GM12878 (cell line): ENCODE measurements around the gene SFT2D3. TPM values are rescaled to one million over a fixed set of nuclear protein-coding genes. Genes with fewer than 3 reads are reported as not detected.

Source experiments
- BCL3 ChIP-seq: IDR thresholded peaks from 2 replicates; pipeline ENCODE4 v1.6.1; 2011; ENCODE audit warnings: borderline replicate concordance, low read depth, mild to moderate bottlenecking, moderate library complexity, low read length; ENCODE audit not compliant: insufficient read depth, poor library complexity, severe bottlenecking
- CREB1 ChIP-seq: IDR thresholded peaks from 2 replicates; pipeline ENCODE4 v1.6.1; 2012; ENCODE audit warnings: low read depth, mild to moderate bottlenecking, inconsistent platforms
- EGR1 ChIP-seq, 2 experiments: IDR thresholded peaks; 1 replicate in 1 of 2; 2 replicates in 1 of 2; pipeline ENCODE4 v1.6.1; 2011 to 2012; ENCODE audit warnings: low read depth in 2 of 2, low read length in 2 of 2, borderline replicate concordance in 1 of 2, mild to moderate bottlenecking in 1 of 2, moderate library complexity in 1 of 2
- FOXM1 ChIP-seq: IDR thresholded peaks from 2 replicates; pipeline ENCODE4 v1.6.1; 2012; ENCODE audit warnings: low read depth, mild to moderate bottlenecking, inconsistent platforms, low read length, moderate library complexity
- JUNB ChIP-seq: IDR thresholded peaks from 2 replicates; pipeline ENCODE4 v1.6.1; 2016; ENCODE audit warnings: antibody characterized with exemption, mild to moderate bottlenecking
- MEF2A ChIP-seq: IDR thresholded peaks from 2 replicates; pipeline ENCODE4 v1.6.1; 2011; ENCODE audit warnings: low read depth, mild to moderate bottlenecking, low read length, moderate library complexity; ENCODE audit not compliant: insufficient read depth
- MYC ChIP-seq: IDR thresholded peaks from 2 replicates; pipeline ENCODE4 v1.6.1; 2011; ENCODE audit warnings: mild to moderate bottlenecking, low read length, moderate library complexity, inconsistent platforms; ENCODE audit not compliant: insufficient read depth, insufficient replicate concordance, insufficient read length, severe bottlenecking
- NFYA ChIP-seq: IDR thresholded peaks from 2 replicates; pipeline ENCODE4 v1.6.1; 2011; ENCODE audit warnings: low read depth, mild to moderate bottlenecking, low read length, improper control_type of control experiment, borderline replicate concordance
- POLR2AphosphoS2 ChIP-seq: IDR thresholded peaks from 2 replicates; pipeline ENCODE4 v1.6.1; 2011; ENCODE audit warnings: low read depth, mild to moderate bottlenecking, low read length, improper control_type of control experiment, moderate library complexity
- SIX5 ChIP-seq: IDR thresholded peaks from 2 replicates; pipeline ENCODE4 v1.6.1; 2011; ENCODE audit warnings: mild to moderate bottlenecking, low read depth, low read length, moderate library complexity; ENCODE audit not compliant: severe bottlenecking
- SP1 ChIP-seq: IDR thresholded peaks from one replicate; pipeline ENCODE4 v1.6.1; 2011; ENCODE audit warnings: low read depth, low read length
- SPI1 ChIP-seq: IDR thresholded peaks from 2 replicates; pipeline ENCODE4 v1.6.1; 2011; ENCODE audit warnings: low read depth, mild to moderate bottlenecking, low read length, moderate library complexity, borderline replicate concordance; ENCODE audit not compliant: insufficient read depth
- TAF1 ChIP-seq: IDR thresholded peaks from 2 replicates; pipeline ENCODE4 v1.6.1; 2011; ENCODE audit warnings: mild to moderate bottlenecking, low read depth, low read length, borderline replicate concordance
- ZNF384 ChIP-seq: IDR thresholded peaks from 2 replicates; pipeline ENCODE4 v1.6.1; 2012; ENCODE audit warnings: low read depth, mild to moderate bottlenecking, low read length, improper control_type of control experiment, borderline replicate concordance
- ZNF687 ChIP-seq: fragments of 450-650 bp; IDR thresholded peaks from 2 replicates; pipeline ENCODE4 v1.6.1; 2017; ENCODE audit warnings: mild to moderate bottlenecking, moderate library complexity
- polyA plus RNA-seq, 11 experiments: library from polyadenylated mRNA; depleted of rRNA in 4 of 11; unstranded in 6 of 11; stranded (reverse) in 5 of 11; fragments of >200 nt; fragmentation: Nextera tagmentation in 4 of 11; fragmentation: Illumina TruSeq in 1 of 11; extraction: Ambion mirVana in 4 of 11; extraction: Trizol in 1 of 11; gene quantifications; 1 replicate in 1 of 11; 2 replicates in 10 of 11; pipeline versions ENCODE4 v1.2.1 to v1.2.3, GENCODE V29; 2011 to 2016; ENCODE audit warnings: inconsistent platforms in 2 of 11, missing spikeins in 2 of 11, low read depth in 1 of 11
- total RNA-seq, 4 experiments: library from RNA; depleted of rRNA in 3 of 4; stranded (reverse); fragments of >200 nt in 3 of 4; fragmentation: Illumina TruSeq in 1 of 4; extraction: Trizol in 1 of 4; gene quantifications; 2 replicates each; pipeline versions ENCODE4 v1.2.1 to v1.2.3, GENCODE V29; 2013 to 2021
- TF ChIP-seq, protein P1 (sequence below): fragments of 450-650 bp; formaldehyde crosslinking; IDR thresholded peaks from 2 replicates; pipeline ENCODE4 v1.4.0; 2022; ENCODE audit warnings: mild to moderate bottlenecking, moderate library complexity
- TF ChIP-seq, protein P2 (sequence below): fragments of 450-650 bp; IDR thresholded peaks from 2 replicates; pipeline ENCODE4 v1.6.1; 2016; ENCODE audit warnings: mild to moderate bottlenecking

SFT2D3 gene
- total and polyA plus RNA-seq, 10 of the 15 experiments (the other 5 are each of a cell fraction or from before 2014, with no cell fraction given) = 4.2 to 8.4 (median 6.6) TPM; not detected in 4

DNA sequence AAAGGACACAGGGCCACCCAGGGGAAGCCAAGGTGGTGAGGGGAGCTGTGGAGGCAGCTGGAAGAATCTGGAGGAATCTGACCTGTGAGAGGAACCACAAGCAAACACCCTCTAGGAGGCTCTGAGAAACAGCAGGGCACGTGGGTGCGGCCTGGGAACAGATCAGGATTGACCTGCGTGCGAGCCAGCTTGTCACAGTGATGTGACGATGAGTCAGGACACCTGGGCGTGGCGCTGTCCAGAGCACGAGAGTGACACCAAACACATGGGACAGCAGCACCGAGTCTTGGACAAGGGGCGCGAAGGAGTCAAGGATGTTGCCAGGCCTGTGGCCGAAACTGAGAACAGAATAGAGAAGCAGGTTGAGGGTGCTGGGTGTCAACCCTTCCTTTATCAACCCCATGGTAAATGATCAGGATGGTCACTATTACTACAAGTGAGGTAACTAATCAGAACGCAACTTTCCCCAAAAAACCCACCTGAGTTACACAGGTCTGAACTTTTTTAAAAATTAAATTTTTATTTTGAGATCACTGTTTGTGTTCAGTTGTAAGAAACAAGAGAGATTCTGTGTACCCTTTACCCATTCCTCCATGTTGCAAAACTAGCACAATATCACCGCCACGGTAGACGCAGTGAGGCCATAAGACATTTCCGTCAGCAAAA is 637 bp upstream of the SFT2D3 start (continued):
- TF ChIP-seq SIX5 = no peak
- TF ChIP-seq, protein P1, sequence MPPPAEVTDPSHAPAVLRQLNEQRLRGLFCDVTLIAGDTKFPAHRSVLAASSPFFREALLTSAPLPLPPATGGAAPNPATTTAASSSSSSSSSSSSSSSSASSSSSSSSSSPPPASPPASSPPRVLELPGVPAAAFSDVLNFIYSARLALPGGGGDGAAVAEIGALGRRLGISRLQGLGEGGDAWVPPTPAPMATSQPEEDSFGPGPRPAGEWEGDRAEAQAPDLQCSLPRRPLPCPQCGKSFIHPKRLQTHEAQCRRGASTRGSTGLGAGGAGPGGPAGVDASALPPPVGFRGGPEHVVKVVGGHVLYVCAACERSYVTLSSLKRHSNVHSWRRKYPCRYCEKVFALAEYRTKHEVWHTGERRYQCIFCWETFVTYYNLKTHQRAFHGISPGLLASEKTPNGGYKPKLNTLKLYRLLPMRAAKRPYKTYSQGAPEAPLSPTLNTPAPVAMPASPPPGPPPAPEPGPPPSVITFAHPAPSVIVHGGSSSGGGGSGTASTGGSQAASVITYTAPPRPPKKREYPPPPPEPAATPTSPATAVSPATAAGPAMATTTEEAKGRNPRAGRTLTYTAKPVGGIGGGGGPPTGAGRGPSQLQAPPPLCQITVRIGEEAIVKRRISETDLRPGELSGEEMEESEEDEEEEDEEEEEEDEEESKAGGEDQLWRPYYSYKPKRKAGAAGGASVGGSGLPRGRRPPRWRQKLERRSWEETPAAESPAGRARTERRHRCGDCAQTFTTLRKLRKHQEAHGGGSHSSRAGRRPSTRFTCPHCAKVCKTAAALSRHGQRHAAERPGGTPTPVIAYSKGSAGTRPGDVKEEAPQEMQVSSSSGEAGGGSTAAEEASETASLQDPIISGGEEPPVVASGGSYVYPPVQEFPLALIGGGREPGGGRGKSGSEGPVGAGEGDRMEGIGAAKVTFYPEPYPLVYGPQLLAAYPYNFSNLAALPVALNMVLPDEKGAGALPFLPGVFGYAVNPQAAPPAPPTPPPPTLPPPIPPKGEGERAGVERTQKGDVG = no peak
- TF ChIP-seq ZNF384 = no peak
- TF ChIP-seq MYC = no peak
- peak; percentile 23 for TF ChIP-seq JUNB
- TF ChIP-seq BCL3 = peak; percentile 72
- peak; percentile 77; the same call in 1 of the 2 replicates for TF ChIP-seq ZNF687
- peak; percentile 89 for TF ChIP-seq CREB1
- peak; percentile 65 for TF ChIP-seq SP1
- TF ChIP-seq MEF2A = no peak
- no peak for TF ChIP-seq POLR2AphosphoS2
- TF ChIP-seq NFYA = no peak
- TF ChIP-seq, protein P2, sequence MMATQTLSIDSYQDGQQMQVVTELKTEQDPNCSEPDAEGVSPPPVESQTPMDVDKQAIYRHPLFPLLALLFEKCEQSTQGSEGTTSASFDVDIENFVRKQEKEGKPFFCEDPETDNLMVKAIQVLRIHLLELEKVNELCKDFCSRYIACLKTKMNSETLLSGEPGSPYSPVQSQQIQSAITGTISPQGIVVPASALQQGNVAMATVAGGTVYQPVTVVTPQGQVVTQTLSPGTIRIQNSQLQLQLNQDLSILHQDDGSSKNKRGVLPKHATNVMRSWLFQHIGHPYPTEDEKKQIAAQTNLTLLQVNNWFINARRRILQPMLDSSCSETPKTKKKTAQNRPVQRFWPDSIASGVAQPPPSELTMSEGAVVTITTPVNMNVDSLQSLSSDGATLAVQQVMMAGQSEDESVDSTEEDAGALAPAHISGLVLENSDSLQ = peak; percentile 94
- no peak for TF ChIP-seq TAF1
- TF ChIP-seq FOXM1 = peak; percentile 58
- no peak for TF ChIP-seq EGR1 (IDR thresholded peaks at IDR 0.05; ENCODE audit: borderline replicate concordance in 1 of 2, low read depth in 2 of 2, low read length in 2 of 2)
- TF ChIP-seq SPI1 = peak; percentile 76; the same call in 1 of the 2 replicates
